Vagina (tissue), 2 donors: ENCODE measurements around the gene KLHL5. TPM values are rescaled to one million over a fixed set of nuclear protein-coding genes. Genes with fewer than 3 reads are reported as not detected.
"Not testable (repeated sequence)": the region's sequence is repeated elsewhere in the genome, so short reads cannot be mapped to it uniquely, and the experiment has no call there.

Source experiments
- DNase-seq, 2 donors: peaks; one replicate each; pipeline ENCODE4 v3.0.0-alpha.2; 2017; ENCODE audit errors: extremely low spot score in 2 of 2
- H3K27ac ChIP-seq: fragments of 200-600 bp; sonication (generic); one replicate; pipeline ENCODE4 v1.5.1; 2019
- H3K27me3 ChIP-seq: fragments of 200-600 bp; sonication (generic); one replicate; pipeline ENCODE4 v1.5.1; 2019
- H3K36me3 ChIP-seq, 2 donors: fragments of 200-600 bp; sonication (generic); one replicate each; pipeline ENCODE4 v1.5.1; 2017 to 2019
- H3K4me1 ChIP-seq: fragments of 200-600 bp; sonication (generic); one replicate; pipeline ENCODE4 v1.5.1; 2019
- H3K4me3 ChIP-seq, 2 donors: fragments of 200-600 bp; sonication (generic); 1 replicate in 1 of 2; 2 replicates in 1 of 2; pipeline ENCODE4 v1.5.1; 2016 to 2019
- H3K9me3 ChIP-seq: fragments of 200-600 bp; sonication (generic); one replicate; pipeline ENCODE4 v1.5.1; 2019
- CTCF ChIP-seq, 3 experiments: fragments of 450-650 bp in 2 of 3; fragments of 200-600 bp in 1 of 3; sonication (generic) in 1 of 3; IDR thresholded peaks; one replicate each; pipeline ENCODE4 v1.5.1; 2017 to 2019; ENCODE audit warnings: antibody characterized with exemption in 3 of 3, mild to moderate bottlenecking in 2 of 3, moderate library complexity in 2 of 3
- POLR2A ChIP-seq, 2 donors: fragments of 450-650 bp; IDR thresholded peaks; one replicate each; pipeline ENCODE4 v1.6.1; 2017; ENCODE audit warnings: antibody characterized with exemption in 2 of 2, mild to moderate bottlenecking in 2 of 2, moderate library complexity in 2 of 2
- POLR2AphosphoS5 ChIP-seq, 2 donors: sonication (generic); formaldehyde crosslinking; IDR thresholded peaks; one replicate each; pipeline ENCODE4 v1.9.0; 2017; ENCODE audit warnings: antibody characterized with exemption in 2 of 2, mild to moderate bottlenecking in 2 of 2, low read depth in 1 of 2; ENCODE audit not compliant: insufficient read depth in 1 of 2
- intact Hi-C: fragments of 100-400 bp; cut with DNase I; formaldehyde crosslinking; loops from one replicate; pipeline ENCODE4 v1.15.1; 2023
- total RNA-seq: library from RNA; depleted of rRNA; stranded (reverse); fragments of >200 nt; gene quantifications from one replicate; pipeline ENCODE4 v1.2.3, GENCODE V29; 2016

Gene KLHL5
- total RNA-seq, 1 donor from 2014 or later, result 27.0 TPM

- Histone ChIP-seq H3K4me3 (no peak overlapping the region), H3K4me1 (no peaks in the 10 kb centered on the region), H3K36me3 (no peaks in the 10 kb centered on the region), H3K27ac (no peak overlapping the region), H3K9me3 (no peaks in the 10 kb centered on the region), H3K27me3 (no peaks in the 10 kb centered on the region)
- no peak for TF ChIP-seq POLR2AphosphoS5 (IDR thresholded peaks at IDR 0.05; ENCODE audit: insufficient read depth in 1 of 2, low read depth in 1 of 2)
- TF ChIP-seq CTCF (IDR thresholded peaks at IDR 0.05), result no peak
- TF ChIP-seq POLR2A (IDR thresholded peaks at IDR 0.05), result no peak
- no peak for DNase-seq
- intact Hi-C loops, result no loop called here
These were observed 32.0 kb upstream of the KLHL5 start for GRCh38 chr4:39029752-39030694.

DNA sequence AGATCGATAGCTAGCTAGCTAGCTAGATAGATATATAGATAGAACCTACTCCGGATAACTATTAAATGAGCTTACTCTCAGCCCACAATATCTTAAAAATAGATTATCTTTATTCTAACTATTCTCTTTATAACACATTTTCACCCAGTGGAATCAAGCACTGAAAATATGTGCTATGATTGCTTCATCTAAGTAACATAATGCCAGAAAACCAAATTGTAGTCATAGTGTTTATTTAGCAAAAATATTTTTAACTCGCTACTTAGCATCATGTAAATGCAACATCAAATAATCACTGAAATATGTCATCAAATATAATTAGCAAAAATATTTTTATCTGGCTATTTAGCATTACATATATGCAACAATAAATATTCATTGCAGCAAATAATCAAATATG is 31.3 kb upstream of the KLHL5 start:
- intact Hi-C loops, result no loop called here
- DNase-seq, result no peak
- no peaks in the 10 kb centered on the region for H3K4me1 ChIP-seq
- TF ChIP-seq POLR2AphosphoS5 (IDR thresholded peaks at IDR 0.05; ENCODE audit: insufficient read depth in 1 of 2, low read depth in 1 of 2), result no peak
- TF ChIP-seq POLR2A (IDR thresholded peaks at IDR 0.05), result no peak
- H3K9me3 ChIP-seq, result no peaks in the 10 kb centered on the region
- no peaks in the 10 kb centered on the region for H3K27me3 ChIP-seq
- no peak overlapping the region for H3K27ac ChIP-seq
- no peaks in the 10 kb centered on the region for H3K36me3 ChIP-seq
- no peak overlapping the region for H3K4me3 ChIP-seq

DNA sequence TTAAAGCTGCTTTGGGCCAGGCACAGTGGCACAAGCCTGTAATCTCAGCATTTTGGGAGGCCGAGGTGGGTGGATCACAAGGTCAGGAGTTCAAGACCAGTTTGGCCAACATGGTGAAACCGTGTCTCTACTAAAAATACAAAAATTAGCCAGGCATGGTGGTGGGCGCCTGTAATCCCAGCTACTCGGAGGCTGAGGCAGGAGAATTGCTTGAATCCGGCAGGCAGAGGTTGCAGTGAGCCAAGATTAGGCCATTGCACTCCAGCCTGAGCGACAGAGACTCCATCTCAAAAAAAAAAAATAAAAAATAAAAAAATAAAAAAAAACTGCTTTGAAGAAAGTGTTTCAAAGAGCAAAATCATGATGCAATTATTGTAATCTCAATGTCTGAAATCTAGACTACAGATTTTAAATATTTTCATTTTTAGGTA is 30.4 kb upstream of the KLHL5 start:
- intact Hi-C loops, H3K9me3 ChIP-seq, H3K4me3 ChIP-seq, DNase-seq, H3K27ac ChIP-seq, H3K4me1 ChIP-seq, H3K36me3 ChIP-seq, H3K27me3 ChIP-seq: not testable (repeated sequence)

- intact Hi-C loops, result no loop called here
- H3K4me1 ChIP-seq, result no peaks in the 10 kb centered on the region
- no peak for DNase-seq
- H3K4me3 ChIP-seq, result no peak within 1 kb of the TSS
- TF ChIP-seq POLR2A (IDR thresholded peaks at IDR 0.05) (no peak), POLR2AphosphoS5 (IDR thresholded peaks at IDR 0.05; ENCODE audit: insufficient read depth in 1 of 2, low read depth in 1 of 2) (no peak), CTCF (IDR thresholded peaks at IDR 0.05) (no peak)
- no peaks in the 10 kb centered on the region for H3K36me3 ChIP-seq
- no peak within 1 kb of the TSS for H3K27ac ChIP-seq
- H3K27me3 ChIP-seq, result no peaks in the 10 kb centered on the region
- H3K9me3 ChIP-seq, result no peaks in the 10 kb centered on the region
These were observed 29.6 kb upstream of the KLHL5 start, which contains the start of gene TMEM156 for GRCh38 chr4:39032218-39033085. Gene TMEM156 (minus strand): TSS chr4:39032409. CDS start chr4:39032313, 96 bp downstream.

DNA sequence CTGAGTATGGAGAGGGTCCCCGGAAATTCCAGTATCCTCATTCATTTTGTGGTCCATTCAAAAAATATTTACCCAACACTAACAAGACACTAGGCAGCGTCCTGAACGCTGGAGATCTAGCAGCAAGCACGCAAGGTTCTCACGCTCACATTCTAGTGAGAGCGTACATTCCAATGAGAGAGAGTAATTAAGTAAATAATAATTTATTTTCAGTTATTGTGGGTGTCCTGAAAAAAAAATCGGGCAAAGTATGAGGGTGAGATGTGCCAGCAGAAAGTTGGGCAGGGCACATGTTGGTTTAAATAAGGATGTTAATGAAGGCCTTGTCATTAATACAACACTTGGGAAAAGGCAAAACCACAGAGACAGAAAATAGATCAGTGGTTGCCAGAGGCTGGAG is 25.9 kb upstream of the KLHL5 start:
- H3K4me3 ChIP-seq, result no peak overlapping the region
- TF ChIP-seq POLR2A (IDR thresholded peaks at IDR 0.05) (no peak), CTCF (IDR thresholded peaks at IDR 0.05) (no peak), POLR2AphosphoS5 (IDR thresholded peaks at IDR 0.05; ENCODE audit: insufficient read depth in 1 of 2, low read depth in 1 of 2) (no peak)
- intact Hi-C loops, result no loop called here
- DNase-seq, result no peak
- no peaks in the 10 kb centered on the region for H3K9me3 ChIP-seq
- no peaks in the 10 kb centered on the region for H3K4me1 ChIP-seq
- H3K27me3 ChIP-seq, result no peaks in the 10 kb centered on the region
- H3K27ac ChIP-seq, result no peak overlapping the region
- H3K36me3 ChIP-seq, result no peaks in the 10 kb centered on the region
